ENCODE results near the gene SPHK1.

Gene SPHK1

GRCh38 chr17:76370261-76370993, 14.0 kb upstream of the SPHK1 start:
- no peak overlapping the region for H3K4me3 ChIP-seq (ENCODE audit: low read length, poor library complexity, severe bottlenecking)
- H3K9me2 ChIP-seq (replicated peaks; ENCODE audit: low read depth, low read length), result no peaks in the 10 kb centered on the region
- H3K9ac ChIP-seq (ENCODE audit: low read depth, low read length, poor library complexity, severe bottlenecking), result no peak overlapping the region
- no peaks in the 10 kb centered on the region for H3K9me3 ChIP-seq (ENCODE audit: insufficient read depth, low read depth, low read length)
- no peak overlapping the region for H3K4me2 ChIP-seq (ENCODE audit: low read depth, low read length, poor library complexity, severe bottlenecking)
- no peaks in the 10 kb centered on the region for H3K27me3 ChIP-seq (ENCODE audit: insufficient read depth, low read length, poor library complexity, severe bottlenecking)
- H4K20me1 ChIP-seq (ENCODE audit: insufficient read depth, low read length, poor library complexity, severe bottlenecking), result no peaks in the 10 kb centered on the region
- H3K36me3 ChIP-seq (ENCODE audit: insufficient read depth, low read length), result no peaks in the 10 kb centered on the region
- no peak overlapping the region for H2AFZ ChIP-seq (ENCODE audit: low read length)
- TF ChIP-seq, protein P1, sequence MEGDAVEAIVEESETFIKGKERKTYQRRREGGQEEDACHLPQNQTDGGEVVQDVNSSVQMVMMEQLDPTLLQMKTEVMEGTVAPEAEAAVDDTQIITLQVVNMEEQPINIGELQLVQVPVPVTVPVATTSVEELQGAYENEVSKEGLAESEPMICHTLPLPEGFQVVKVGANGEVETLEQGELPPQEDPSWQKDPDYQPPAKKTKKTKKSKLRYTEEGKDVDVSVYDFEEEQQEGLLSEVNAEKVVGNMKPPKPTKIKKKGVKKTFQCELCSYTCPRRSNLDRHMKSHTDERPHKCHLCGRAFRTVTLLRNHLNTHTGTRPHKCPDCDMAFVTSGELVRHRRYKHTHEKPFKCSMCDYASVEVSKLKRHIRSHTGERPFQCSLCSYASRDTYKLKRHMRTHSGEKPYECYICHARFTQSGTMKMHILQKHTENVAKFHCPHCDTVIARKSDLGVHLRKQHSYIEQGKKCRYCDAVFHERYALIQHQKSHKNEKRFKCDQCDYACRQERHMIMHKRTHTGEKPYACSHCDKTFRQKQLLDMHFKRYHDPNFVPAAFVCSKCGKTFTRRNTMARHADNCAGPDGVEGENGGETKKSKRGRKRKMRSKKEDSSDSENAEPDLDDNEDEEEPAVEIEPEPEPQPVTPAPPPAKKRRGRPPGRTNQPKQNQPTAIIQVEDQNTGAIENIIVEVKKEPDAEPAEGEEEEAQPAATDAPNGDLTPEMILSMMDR (conservative IDR thresholded peaks at IDR 0.05; ENCODE audit: low read length), result peak; percentile 52
- TF ChIP-seq EZH2phosphoT487 (IDR thresholded peaks at IDR 0.05; ENCODE audit: borderline replicate concordance), result no peak
- H3K4me1 ChIP-seq (ENCODE audit: insufficient read depth, low read length, poor library complexity, severe bottlenecking), result no peaks in the 10 kb centered on the region
- no peaks in the 10 kb centered on the region for H3F3A ChIP-seq (ENCODE audit: low read depth)
- no peaks in the 10 kb centered on the region for H3K79me2 ChIP-seq (ENCODE audit: insufficient read depth, low read length)

- Histone ChIP-seq H3K4me1 (ENCODE audit: insufficient read depth, low read length, poor library complexity, severe bottlenecking) (no peaks in the 10 kb centered on the region), H4K20me1 (ENCODE audit: insufficient read depth, low read length, poor library complexity, severe bottlenecking) (no peaks in the 10 kb centered on the region), H3K4me3 (ENCODE audit: low read length, poor library complexity, severe bottlenecking) (no peak overlapping the region), H3K79me2 (ENCODE audit: insufficient read depth, low read length) (no peaks in the 10 kb centered on the region), H3K27me3 (ENCODE audit: insufficient read depth, low read length, poor library complexity, severe bottlenecking) (no peaks in the 10 kb centered on the region), H3F3A (ENCODE audit: low read depth) (no peaks in the 10 kb centered on the region), H3K9me3 (ENCODE audit: insufficient read depth, low read depth, low read length) (no peaks in the 10 kb centered on the region), H3K4me2 (ENCODE audit: low read depth, low read length, poor library complexity, severe bottlenecking) (no peak overlapping the region), H3K9ac (ENCODE audit: low read depth, low read length, poor library complexity, severe bottlenecking) (no peak overlapping the region), H3K9me2 (replicated peaks; ENCODE audit: low read depth, low read length) (no peaks in the 10 kb centered on the region), H2AFZ (ENCODE audit: low read length) (no peak overlapping the region), H3K36me3 (ENCODE audit: insufficient read depth, low read length) (no peaks in the 10 kb centered on the region)
- no peak for TF ChIP-seq EZH2phosphoT487 (IDR thresholded peaks at IDR 0.05; ENCODE audit: borderline replicate concordance)
- TF ChIP-seq, protein P1 (conservative IDR thresholded peaks at IDR 0.05; ENCODE audit: low read length), result no peak
Observed at GRCh38 chr17:76371656-76372628, 12.5 kb upstream of the SPHK1 start.

- no peaks in the 10 kb centered on the region for H3K36me3 ChIP-seq (ENCODE audit: insufficient read depth, low read length)
- no peak overlapping the region for H3K4me2 ChIP-seq (ENCODE audit: low read depth, low read length, poor library complexity, severe bottlenecking)
- H3K9ac ChIP-seq (ENCODE audit: low read depth, low read length, poor library complexity, severe bottlenecking), result no peak overlapping the region
Observed at GRCh38 chr17:76376318-76377133, 7.9 kb upstream of the SPHK1 start.

More at GRCh38 chr17:76376318-76377133, 7.9 kb upstream of the SPHK1 start:
- H2AFZ ChIP-seq (ENCODE audit: low read length), result no peak overlapping the region
- H3K79me2 ChIP-seq (ENCODE audit: insufficient read depth, low read length), result no peaks in the 10 kb centered on the region
- no peaks in the 10 kb centered on the region for H3K9me2 ChIP-seq (replicated peaks; ENCODE audit: low read depth, low read length)
- no peak for TF ChIP-seq EZH2phosphoT487 (IDR thresholded peaks at IDR 0.05; ENCODE audit: borderline replicate concordance)
- TF ChIP-seq, protein P1 (conservative IDR thresholded peaks at IDR 0.05; ENCODE audit: low read length), result no peak
- no peaks in the 10 kb centered on the region for H3F3A ChIP-seq (ENCODE audit: low read depth)
- H3K27me3 ChIP-seq (ENCODE audit: insufficient read depth, low read length, poor library complexity, severe bottlenecking), result no peaks in the 10 kb centered on the region
- H4K20me1 ChIP-seq (ENCODE audit: insufficient read depth, low read length, poor library complexity, severe bottlenecking), result no peaks in the 10 kb centered on the region
- H3K9me3 ChIP-seq (ENCODE audit: insufficient read depth, low read depth, low read length), result no peaks in the 10 kb centered on the region
- peaks cover 3% of the 10 kb centered on the region for H3K4me1 ChIP-seq (ENCODE audit: insufficient read depth, low read length, poor library complexity, severe bottlenecking)
- no peak overlapping the region for H3K4me3 ChIP-seq (ENCODE audit: low read length, poor library complexity, severe bottlenecking)
